Spleen (tissue), 7 donors: ENCODE measurements around the gene ATP2C2.

Experiments
- POLR2A ChIP-seq, 3 donors: fragments of 450-650 bp; IDR thresholded peaks; one replicate each; pipeline ENCODE4 v1.5.1; 2017; ENCODE audit warnings: antibody characterized with exemption in 3 of 3, mild to moderate bottlenecking in 1 of 3
- TF ChIP-seq, protein P1 (sequence below), 11 experiments: fragments of 200-600 bp in 7 of 11; fragments of 450-650 bp in 4 of 11; sonication (generic) in 4 of 11; IDR thresholded peaks in 8 of 11; conservative IDR thresholded peaks in 3 of 11; 1 replicate in 7 of 11; 2 replicates in 4 of 11; pipeline versions ENCODE4 v1.4.0 to v1.8.0; 2016 to 2021; ENCODE audit warnings: antibody characterized with exemption in 11 of 11, inconsistent platforms in 4 of 11, mild to moderate bottlenecking in 1 of 11
- donor health status: DM: no; HTN: no; CAD: no; lungs with moderate emphysema.
- donor health status: DM: no; HTN: no; CAD: no.
- donor health status: DM: no; HTN: no; CAD: no.

GRCh38 chr16:84448444-84448843 lies 80.1 kb downstream of the ATP2C2 start:
- TF ChIP-seq, protein P1, sequence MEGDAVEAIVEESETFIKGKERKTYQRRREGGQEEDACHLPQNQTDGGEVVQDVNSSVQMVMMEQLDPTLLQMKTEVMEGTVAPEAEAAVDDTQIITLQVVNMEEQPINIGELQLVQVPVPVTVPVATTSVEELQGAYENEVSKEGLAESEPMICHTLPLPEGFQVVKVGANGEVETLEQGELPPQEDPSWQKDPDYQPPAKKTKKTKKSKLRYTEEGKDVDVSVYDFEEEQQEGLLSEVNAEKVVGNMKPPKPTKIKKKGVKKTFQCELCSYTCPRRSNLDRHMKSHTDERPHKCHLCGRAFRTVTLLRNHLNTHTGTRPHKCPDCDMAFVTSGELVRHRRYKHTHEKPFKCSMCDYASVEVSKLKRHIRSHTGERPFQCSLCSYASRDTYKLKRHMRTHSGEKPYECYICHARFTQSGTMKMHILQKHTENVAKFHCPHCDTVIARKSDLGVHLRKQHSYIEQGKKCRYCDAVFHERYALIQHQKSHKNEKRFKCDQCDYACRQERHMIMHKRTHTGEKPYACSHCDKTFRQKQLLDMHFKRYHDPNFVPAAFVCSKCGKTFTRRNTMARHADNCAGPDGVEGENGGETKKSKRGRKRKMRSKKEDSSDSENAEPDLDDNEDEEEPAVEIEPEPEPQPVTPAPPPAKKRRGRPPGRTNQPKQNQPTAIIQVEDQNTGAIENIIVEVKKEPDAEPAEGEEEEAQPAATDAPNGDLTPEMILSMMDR (IDR thresholded peaks at IDR 0.05 in 8 of 11, conservative IDR thresholded peaks at IDR 0.05 in 3 of 11), result no peak
- no peak for TF ChIP-seq POLR2A (IDR thresholded peaks at IDR 0.05)
